H1 (cell line): Measurements from ENCODE around the gene MCAT. TPM values are rescaled to one million over a fixed set of nuclear protein-coding genes. Genes with fewer than 3 reads are reported as not detected.

Experiments
- ASH2L ChIP-seq: fragments of 200-600, 300-600 bp; sonication (generic); IDR thresholded peaks from one replicate; pipeline ENCODE4 v1.7.1; 2017; ENCODE audit warnings: low read length
- PHF8 ChIP-seq: fragments of 200-600 bp; sonication (generic); conservative IDR thresholded peaks from 2 replicates; pipeline ENCODE4 v1.7.1; 2012; ENCODE audit warnings: low read depth, mild to moderate bottlenecking, inconsistent platforms, low read length, moderate library complexity
- RXRA ChIP-seq: IDR thresholded peaks from 2 replicates; pipeline ENCODE4 v1.6.1; 2011; ENCODE audit warnings: low read depth, mild to moderate bottlenecking, low read length, moderate library complexity; ENCODE audit not compliant: insufficient read depth
- TAF7 ChIP-seq: optimal IDR thresholded peaks from 2 replicates; pipeline ENCODE3; 2011; ENCODE audit warnings: low read depth, mild to moderate bottlenecking, inconsistent platforms, low read length, moderate library complexity, borderline replicate concordance
- TBP ChIP-seq: IDR thresholded peaks from 2 replicates; pipeline ENCODE4 v1.6.1; 2011; ENCODE audit warnings: low read depth, low read length, improper control_type of control experiment
- TEAD4 ChIP-seq: IDR thresholded peaks from 2 replicates; pipeline ENCODE4 v1.6.1; 2012; ENCODE audit warnings: low read depth, low read length, inconsistent platforms, mixed read lengths
- YY1 ChIP-seq: IDR thresholded peaks from 2 replicates; pipeline ENCODE4 v1.6.1; 2011; ENCODE audit warnings: low read depth, mild to moderate bottlenecking, low read length
- polyA plus RNA-seq, 7 experiments: library from polyadenylated mRNA; depleted of rRNA in 3 of 7; stranded (reverse) in 5 of 7; unstranded in 2 of 7; fragments of >200 nt in 5 of 7; fragments of 200-250 nt in 2 of 7; gene quantifications; 1 replicate in 5 of 7; 2 replicates in 1 of 7; 4 replicates in 1 of 7; pipeline versions ENCODE4 v1.2.1 to v1.2.3, GENCODE V29; 2011 to 2013; ENCODE audit warnings: missing spikeins in 2 of 7, mixed read lengths in 2 of 7
- total RNA-seq: library from RNA; stranded (reverse); fragmentation: NEBNext Ultra II Directional; extraction: Animal tissue kit (Norgen Biotek cat#: 25700); gene quantifications from 2 replicates; pipeline ENCODE4 v1.2.1, GENCODE V29; 2021

Gene MCAT
- total and polyA plus RNA-seq, 2 of the 8 experiments (the other 6 are each of a cell fraction or from before 2014, with no cell fraction given) = 15.8 to 17.4 TPM

- no peak for TF ChIP-seq TEAD4
- TF ChIP-seq PHF8 = no peak
- TF ChIP-seq RXRA = no peak
- TF ChIP-seq ASH2L = no peak
- no peak for TF ChIP-seq TBP
- TF ChIP-seq YY1 = no peak
- TF ChIP-seq TAF7 = no peak
- TF ChIP-seq, all 59 proteins: peak for 0
These were observed 11.3 kb downstream of the MCAT start (continued) for GRCh38 chr22:43131773-43132501.
